ENCODE results near the gene DNAJB13. TPM values are rescaled to one million over a fixed set of nuclear protein-coding genes. Genes with fewer than 3 reads are reported as not detected.
A peak's percentile ranks its signal among the peaks of the same experiment; 100 is the strongest.

DNAJB13 gene
- total RNA-seq, 1 donor from 2014 or later = not detected

DNA sequence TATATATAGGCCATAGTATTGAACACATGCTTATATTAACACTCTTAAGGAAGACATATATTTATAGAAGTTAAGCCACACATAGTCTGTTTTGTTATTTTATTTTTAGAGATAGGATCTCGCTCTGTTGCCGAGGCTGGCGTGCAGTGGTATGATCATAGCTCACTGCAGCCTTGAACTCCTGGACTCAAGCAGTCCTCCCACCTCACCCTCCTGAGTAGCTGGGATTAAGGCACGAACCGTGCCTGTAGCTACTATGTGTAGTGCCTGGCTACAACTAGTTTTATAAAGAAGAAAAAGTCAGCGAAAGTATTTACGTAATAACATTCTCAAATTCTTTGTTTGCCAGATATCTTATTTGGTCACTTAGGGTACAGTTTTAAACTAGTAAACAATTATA, 37.4 kb downstream of the DNAJB13 start:
- Histone ChIP-seq H3K9me3 (no peaks in the 10 kb centered on the region), H3K27ac (no peak overlapping the region), H3K4me1 (peaks cover 20% of the 10 kb centered on the region), H3K27me3 (no peaks in the 10 kb centered on the region), H3K36me3 (no peaks in the 10 kb centered on the region), H3K4me3 (no peak overlapping the region)
- intact Hi-C loops (cut with DNase I) = no loop called here
- no peak for ATAC-seq
- peak; percentile 5 for DNase-seq
- TF ChIP-seq, protein P1, sequence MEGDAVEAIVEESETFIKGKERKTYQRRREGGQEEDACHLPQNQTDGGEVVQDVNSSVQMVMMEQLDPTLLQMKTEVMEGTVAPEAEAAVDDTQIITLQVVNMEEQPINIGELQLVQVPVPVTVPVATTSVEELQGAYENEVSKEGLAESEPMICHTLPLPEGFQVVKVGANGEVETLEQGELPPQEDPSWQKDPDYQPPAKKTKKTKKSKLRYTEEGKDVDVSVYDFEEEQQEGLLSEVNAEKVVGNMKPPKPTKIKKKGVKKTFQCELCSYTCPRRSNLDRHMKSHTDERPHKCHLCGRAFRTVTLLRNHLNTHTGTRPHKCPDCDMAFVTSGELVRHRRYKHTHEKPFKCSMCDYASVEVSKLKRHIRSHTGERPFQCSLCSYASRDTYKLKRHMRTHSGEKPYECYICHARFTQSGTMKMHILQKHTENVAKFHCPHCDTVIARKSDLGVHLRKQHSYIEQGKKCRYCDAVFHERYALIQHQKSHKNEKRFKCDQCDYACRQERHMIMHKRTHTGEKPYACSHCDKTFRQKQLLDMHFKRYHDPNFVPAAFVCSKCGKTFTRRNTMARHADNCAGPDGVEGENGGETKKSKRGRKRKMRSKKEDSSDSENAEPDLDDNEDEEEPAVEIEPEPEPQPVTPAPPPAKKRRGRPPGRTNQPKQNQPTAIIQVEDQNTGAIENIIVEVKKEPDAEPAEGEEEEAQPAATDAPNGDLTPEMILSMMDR (IDR thresholded peaks at IDR 0.05) = no peak

DNA sequence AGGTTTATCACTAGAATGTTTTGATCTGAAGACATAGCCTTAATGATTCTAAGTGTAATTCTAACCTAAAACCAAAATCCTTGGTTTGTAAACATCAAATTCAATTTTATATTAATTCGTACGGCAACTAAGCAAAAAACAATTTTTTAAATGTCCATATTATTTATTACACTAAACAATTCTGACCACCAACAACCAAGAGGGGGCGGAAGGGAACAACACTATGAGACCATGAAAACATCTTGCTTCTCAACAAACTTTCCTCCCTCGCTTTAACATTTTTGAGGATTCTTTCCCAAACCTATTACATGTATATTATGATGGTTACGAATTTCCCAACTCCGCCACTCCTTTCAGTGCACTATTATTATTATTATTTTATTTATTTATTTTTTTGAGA, 38.3 kb downstream of the DNAJB13 start:
- no peaks in the 10 kb centered on the region for H3K36me3 ChIP-seq
- H3K27ac ChIP-seq = no peak overlapping the region
- DNase-seq (no peak), ATAC-seq (no peak)
- peaks cover 14% of the 10 kb centered on the region for H3K4me1 ChIP-seq
- no peak overlapping the region for H3K4me3 ChIP-seq
- no peaks in the 10 kb centered on the region for H3K27me3 ChIP-seq
- TF ChIP-seq, protein P1 (IDR thresholded peaks at IDR 0.05) = no peak
- no peaks in the 10 kb centered on the region for H3K9me3 ChIP-seq
- intact Hi-C loops (cut with DNase I) = no loop called here

- DNase-seq = no peak
- ATAC-seq = peak; percentile 57
- intact Hi-C loops (cut with DNase I) = no loop called here
- H3K4me3 ChIP-seq = no peak overlapping the region
- H3K27me3 ChIP-seq = no peaks in the 10 kb centered on the region
- TF ChIP-seq, protein P1 (IDR thresholded peaks at IDR 0.05) = no peak
- no peaks in the 10 kb centered on the region for H3K36me3 ChIP-seq
- H3K4me1 ChIP-seq = peaks cover 11% of the 10 kb centered on the region
- no peaks in the 10 kb centered on the region for H3K9me3 ChIP-seq
- H3K27ac ChIP-seq = no peak overlapping the region
Observed at GRCh38 chr11:73990730-73991129, 39.9 kb downstream of the DNAJB13 start.

GRCh38 chr11:73991471-73992006, 40.7 kb downstream of the DNAJB13 start:
- TF ChIP-seq, protein P1 (IDR thresholded peaks at IDR 0.05) = no peak
- DNase-seq = no peak
- H3K36me3 ChIP-seq = no peaks in the 10 kb centered on the region
- no peak overlapping the region for H3K27ac ChIP-seq
- no peak overlapping the region for H3K4me3 ChIP-seq
- intact Hi-C loops (cut with DNase I) = no loop called here
- no peaks in the 10 kb centered on the region for H3K9me3 ChIP-seq
- ATAC-seq = no peak
- peaks cover 11% of the 10 kb centered on the region for H3K4me1 ChIP-seq
- no peaks in the 10 kb centered on the region for H3K27me3 ChIP-seq

DNA sequence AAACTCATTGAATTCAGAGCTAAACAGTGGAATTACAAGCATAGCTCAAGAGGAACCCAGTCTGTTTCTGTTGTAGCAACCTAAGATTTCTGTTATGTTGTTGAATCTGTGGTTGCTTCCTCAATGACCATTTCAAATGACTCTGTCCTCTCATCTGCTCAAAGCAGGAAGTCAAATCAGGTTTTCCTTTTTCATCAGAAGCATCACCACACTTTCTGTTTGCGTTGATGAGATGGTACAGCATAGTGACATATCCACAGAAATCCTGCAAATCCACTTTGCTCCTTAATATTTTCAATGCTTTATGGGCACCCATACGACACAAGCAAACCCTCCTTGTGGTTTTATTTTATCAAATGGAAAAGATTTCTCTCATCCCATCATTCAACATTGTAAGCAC, 44.4 kb downstream of the DNAJB13 start:
- no peaks in the 10 kb centered on the region for H3K36me3 ChIP-seq
- intact Hi-C loops (cut with DNase I) = no loop called here
- H3K27ac ChIP-seq = peak overlapping the region; percentile 67
- H3K27me3 ChIP-seq = no peaks in the 10 kb centered on the region
- ATAC-seq (peak; percentile 90), DNase-seq (no peak)
- H3K4me1 ChIP-seq = peaks cover 11% of the 10 kb centered on the region
- TF ChIP-seq, protein P1 (IDR thresholded peaks at IDR 0.05) = no peak
- no peak overlapping the region for H3K4me3 ChIP-seq
- no peaks in the 10 kb centered on the region for H3K9me3 ChIP-seq

- Histone ChIP-seq H3K27me3 (no peaks in the 10 kb centered on the region), H3K4me3 (no peak overlapping the region), H3K27ac (peak overlapping the region; percentile 67), H3K4me1 (peaks cover 7% of the 10 kb centered on the region), H3K9me3 (no peaks in the 10 kb centered on the region), H3K36me3 (no peaks in the 10 kb centered on the region)
- DNase-seq (no peak), ATAC-seq (no peak)
- TF ChIP-seq, protein P1 (IDR thresholded peaks at IDR 0.05) = no peak
- intact Hi-C loops (cut with DNase I) = no loop called here
Observed at GRCh38 chr11:73995731-73996130, 44.9 kb downstream of the DNAJB13 start.

All from upper lobe of right lung (tissue), 1 donor.